Thyroid gland (tissue), 4 donors: ENCODE data around the gene CDC25C. TPM values are rescaled to one million over a fixed set of nuclear protein-coding genes. Genes with fewer than 3 reads are reported as not detected.
A peak's percentile ranks its signal among the peaks of the same experiment; 100 is the strongest.

Experiments
- DNase-seq, 2 donors: peaks; one replicate each; pipeline ENCODE4 v3.0.0-alpha.2; 2019
- H3K27ac ChIP-seq, 3 donors: fragments of 200-600 bp; sonication (generic); 1 replicate in 2 of 3; 2 replicates in 1 of 3; pipeline ENCODE4 v1.5.1; 2016 to 2019; ENCODE audit warnings: mild to moderate bottlenecking in 1 of 3, moderate library complexity in 1 of 3
- H3K27me3 ChIP-seq: fragments of 200-600 bp; sonication (generic); one replicate; pipeline ENCODE4 v1.5.1; 2019
- H3K36me3 ChIP-seq, 2 donors: fragments of 200-600 bp; sonication (generic); one replicate each; pipeline ENCODE4 v1.5.1; 2016 to 2019
- H3K4me1 ChIP-seq, 2 donors: fragments of 200-600 bp; sonication (generic); one replicate each; pipeline ENCODE4 v1.5.1; 2017 to 2019
- H3K4me3 ChIP-seq, 3 donors: fragments of 200-600 bp; sonication (generic); replicated peaks in 1 of 3; 1 replicate in 2 of 3; 2 replicates in 1 of 3; pipeline ENCODE4 v1.5.1; 2016; ENCODE audit warnings: mild to moderate bottlenecking in 1 of 3
- H3K9me3 ChIP-seq: fragments of 200-600 bp; sonication (generic); one replicate; pipeline ENCODE4 v1.5.1; 2017
- CTCF ChIP-seq, 6 experiments: fragments of 200-600 bp in 3 of 6; fragments of 450-650 bp in 3 of 6; sonication (generic) in 3 of 6; IDR thresholded peaks; one replicate each; pipeline ENCODE4 v1.5.1; 2016 to 2019; ENCODE audit warnings: antibody characterized with exemption in 6 of 6, mild to moderate bottlenecking in 2 of 6, inconsistent platforms in 1 of 6, moderate library complexity in 1 of 6
- POLR2A ChIP-seq, 2 donors: fragments of 450-650 bp; IDR thresholded peaks; one replicate each; pipeline ENCODE4 v1.6.1; 2017; ENCODE audit warnings: antibody characterized with exemption in 2 of 2, mild to moderate bottlenecking in 2 of 2, moderate library complexity in 1 of 2
- WGBS, 2 donors: methylation state at CpG; one replicate each; pipeline ENCODE4 v1.1.5; 2017; 5-methylcytosine and 5-hydroxymethylcytosine counted together
- intact Hi-C: fragments of 100-400 bp; cut with DNase I; formaldehyde crosslinking; loops from one replicate; pipeline ENCODE4 v1.15.1; 2023
- total RNA-seq, 4 donors: library from RNA; depleted of rRNA; stranded (reverse); fragments of >200 nt; gene quantifications; one replicate each; pipeline ENCODE4 v1.2.3, GENCODE V29; 2016

CDC25C gene
- total RNA-seq, 4 donors from 2014 or later: 0.27 TPM; not detected in 3

GRCh38 chr5:138338411-138339090 lies 6.9 kb upstream of the CDC25C start:
- 2 to 8% methylated on average over 1 to 13 of the region's 22 CpGs for WGBS, 2 donors
- intact Hi-C loops: loop anchor here (10.0 kb wide), 1 partner anchor 124 kb away; the partner anchor contains the start of gene CDC23
- H3K27ac ChIP-seq: peak overlapping the region; percentile 90 to 93 (median 91)
- H3K9me3 ChIP-seq: no peaks in the 10 kb centered on the region
- peaks cover 6 to 19% of the 10 kb centered on the region in 2 donors for H3K4me1 ChIP-seq
- no peaks in the 10 kb centered on the region for H3K36me3 ChIP-seq
- peak overlapping the region; percentile 43 to 91 (median 71) for H3K4me3 ChIP-seq
- no peaks in the 10 kb centered on the region for H3K27me3 ChIP-seq
- DNase-seq: peak in 1 of 2 donors; percentile 3
- no peak for TF ChIP-seq POLR2A (IDR thresholded peaks at IDR 0.05)
- TF ChIP-seq CTCF (IDR thresholded peaks at IDR 0.05): no peak

- H3K36me3 ChIP-seq: no peaks in the 10 kb centered on the region
- intact Hi-C loops: loop anchor here (10.0 kb wide), 1 partner anchor 123 kb away; the partner anchor contains the start of gene CDC23
- TF ChIP-seq POLR2A (IDR thresholded peaks at IDR 0.05) (peak; percentile 99), CTCF (IDR thresholded peaks at IDR 0.05) (peak in 1 of 6 experiments; percentile 40)
- H3K4me3 ChIP-seq: peak within 1 kb of the TSS; percentile 43 to 91 (median 71)
- WGBS, 2 donors: 0% methylated on average over 5 to 20 of the region's 56 CpGs
- H3K4me1 ChIP-seq: peaks cover 6 to 19% of the 10 kb centered on the region in 2 donors
- no peaks in the 10 kb centered on the region for H3K9me3 ChIP-seq
- peak; percentile 94 to 96 for DNase-seq
- no peaks in the 10 kb centered on the region for H3K27me3 ChIP-seq
- peak within 1 kb of the TSS; percentile 90 to 93 (median 91) for H3K27ac ChIP-seq
Measured at GRCh38 chr5:138337685-138338410, 6.2 kb upstream of the CDC25C start, which contains the start of gene FAM53C. Gene FAM53C (plus strand): TSS chr5:138338266. CDS start chr5:138341336, 3,070 bp downstream.

GRCh38 chr5:138336952-138337684 lies 5.5 kb upstream of the CDC25C start:
- 19 to 20% methylated on average over 13 of the region's 13 CpGs for WGBS, 2 donors
- TF ChIP-seq CTCF (IDR thresholded peaks at IDR 0.05): no peak
- TF ChIP-seq POLR2A (IDR thresholded peaks at IDR 0.05): no peak
- peak in 1 of 2 donors; percentile 71 for DNase-seq
- no peaks in the 10 kb centered on the region for H3K9me3 ChIP-seq
- H3K27me3 ChIP-seq: no peaks in the 10 kb centered on the region
- no peaks in the 10 kb centered on the region for H3K36me3 ChIP-seq
- peaks cover 6 to 21% of the 10 kb centered on the region in 2 donors for H3K4me1 ChIP-seq
- H3K4me3 ChIP-seq: peak overlapping the region; percentile 43 to 91 (median 71)
- intact Hi-C loops: loop anchor here (10.0 kb wide), 1 partner anchor 122 kb away; the partner anchor contains the start of gene CDC23
- H3K27ac ChIP-seq: peak overlapping the region; percentile 90 to 93 (median 91)

- Histone ChIP-seq H3K27me3 (no peaks in the 10 kb centered on the region), H3K27ac (no peak overlapping the region), H3K4me3 (no peak overlapping the region), H3K4me1 (peaks cover 12 to 24% of the 10 kb centered on the region in 2 donors), H3K36me3 (no peaks in the 10 kb centered on the region), H3K9me3 (no peaks in the 10 kb centered on the region)
- TF ChIP-seq POLR2A (IDR thresholded peaks at IDR 0.05) (no peak), CTCF (IDR thresholded peaks at IDR 0.05) (no peak)
- intact Hi-C loops: loop anchor here (10.0 kb wide), 1 partner anchor 120 kb away; the partner anchor contains the start of gene CDC23
- WGBS, 2 donors: 69 to 70% methylated on average over 3 of the region's 3 CpGs
- DNase-seq: no peak
Measured at GRCh38 chr5:138334867-138335447, 3.4 kb upstream of the CDC25C start.
